B cell (primary cell): Measurements from ENCODE around the gene TLE2. TPM values are rescaled to one million over a fixed set of nuclear protein-coding genes. Genes with fewer than 3 reads are reported as not detected.

ENCODE experiments used
- ATAC-seq: fragments of 200-7000 bp; cut with Tn5 transposase; one replicate; pipeline ENCODE4 v1.10.0; 2021; ENCODE audit warnings: low read depth, mild to moderate bottlenecking, moderate number of reproducible peaks, moderate library complexity
- CTCF ChIA-PET: fragments of 350-600 bp; sonication (Branson Sonifier 250); formaldehyde crosslinking; loops from one replicate; lab custom pipeline; 2021; ENCODE audit warnings: antibody characterized with exemption, inconsistent platforms; lab: Charles Lee
- POLR2A ChIA-PET: fragments of 350-600 bp; sonication (Branson Sonifier 250); formaldehyde crosslinking; loops from one replicate; lab custom pipeline; 2021; ENCODE audit warnings: antibody characterized with exemption; lab: Charles Lee
- DNase-seq: peaks from one replicate; pipeline ENCODE4 v3.0.0; 2013
- H2AFZ ChIP-seq: 2 replicates; pipeline ENCODE4 v1.6.1; 2012; ENCODE audit warnings: mild to moderate bottlenecking, low read depth, low read length; ENCODE audit not compliant: insufficient read depth, poor library complexity, severe bottlenecking
- H3K27ac ChIP-seq, 2 donors: 1 replicate in 1 of 2; 2 replicates in 1 of 2; pipeline ENCODE4 v1.5.1; 2012 to 2013; ENCODE audit warnings: low read length in 2 of 2, mild to moderate bottlenecking in 2 of 2, moderate library complexity in 1 of 2
- H3K27me3 ChIP-seq, 4 experiments: fragments of 200-600 bp in 1 of 4; sonication (generic) in 1 of 4; replicated peaks in 1 of 4; 1 replicate in 2 of 4; 2 replicates in 2 of 4; pipeline versions ENCODE4 v1.6.1 to v1.7.0; 2013 to 2016; ENCODE audit warnings: low read length in 3 of 4, mild to moderate bottlenecking in 2 of 4, mixed read lengths in 1 of 4, moderate library complexity in 1 of 4; ENCODE audit not compliant: insufficient read depth in 4 of 4, control insufficient read depth in 3 of 4; ENCODE audit errors: control extremely low read depth in 1 of 4
- H3K36me3 ChIP-seq, 2 experiments: replicated peaks in 1 of 2; 1 replicate in 1 of 2; 2 replicates in 1 of 2; pipeline versions ENCODE4 v1.6.1 to v1.7.1; 2013; ENCODE audit warnings: low read length in 1 of 2; ENCODE audit not compliant: insufficient read depth in 2 of 2, control insufficient read depth in 1 of 2; ENCODE audit errors: control extremely low read depth in 1 of 2, extremely low read depth in 1 of 2
- H3K4me1 ChIP-seq, 2 donors: fragments of 200-600 bp in 1 of 2; sonication (generic) in 1 of 2; 1 replicate in 1 of 2; 2 replicates in 1 of 2; pipeline versions ENCODE4 v1.5.1 to v1.6.1; 2013 to 2017; ENCODE audit warnings: low read length in 2 of 2; ENCODE audit not compliant: control insufficient read depth in 2 of 2, insufficient read depth in 2 of 2
- H3K4me2 ChIP-seq: replicated peaks from 2 replicates; pipeline ENCODE3; 2012; ENCODE audit warnings: mild to moderate bottlenecking, low read depth, low read length; ENCODE audit not compliant: poor library complexity, severe bottlenecking
- H3K4me3 ChIP-seq, 5 experiments: fragments of 200-600 bp in 1 of 5; sonication (generic) in 1 of 5; 1 replicate in 3 of 5; 2 replicates in 2 of 5; pipeline versions ENCODE4 v1.5.1 to v1.7.0; 2011 to 2016; ENCODE audit warnings: low read length in 4 of 5, mild to moderate bottlenecking in 4 of 5, low read depth in 2 of 5, control low read depth in 1 of 5, moderate library complexity in 1 of 5; ENCODE audit not compliant: insufficient read depth in 1 of 5; ENCODE audit errors: control extremely low read depth in 1 of 5, extremely low read depth in 1 of 5
- H3K79me2 ChIP-seq: fragments of 200-600 bp; sonication (generic); one replicate; pipeline ENCODE4 v1.6.0; 2016; ENCODE audit warnings: low read length; ENCODE audit not compliant: control insufficient read depth, insufficient read depth
- H3K9ac ChIP-seq: fragments of 200-600 bp; sonication (generic); 2 replicates; pipeline ENCODE4 v1.6.1; 2017; ENCODE audit warnings: mild to moderate bottlenecking, low read length, moderate library complexity
- H3K9me3 ChIP-seq, 3 donors: one replicate each; pipeline versions ENCODE4 v1.6.1 to v1.7.1; 2013; ENCODE audit warnings: low read length in 2 of 3; ENCODE audit not compliant: control insufficient read depth in 2 of 3, insufficient read depth in 1 of 3; ENCODE audit errors: control extremely low read depth in 1 of 3
- H4K20me1 ChIP-seq: 2 replicates; pipeline ENCODE4 v1.6.0; 2012; ENCODE audit warnings: mild to moderate bottlenecking, low read length; ENCODE audit not compliant: insufficient read depth, control insufficient read depth, poor library complexity, severe bottlenecking
- H3K27ac Mint-ChIP-seq: one replicate; pipeline ENCODE4 v1.8.0; 2021; ENCODE audit warnings: mixed read lengths
- H3K27me3 Mint-ChIP-seq: one replicate; pipeline ENCODE4 v1.8.0; 2021; ENCODE audit warnings: mixed read lengths
- H3K4me1 Mint-ChIP-seq: one replicate; pipeline ENCODE4 v1.8.0; 2021; ENCODE audit warnings: mixed read lengths
- H3K4me3 Mint-ChIP-seq: one replicate; pipeline ENCODE4 v1.8.0; 2021; ENCODE audit warnings: mixed read lengths
- H3K9me3 Mint-ChIP-seq: one replicate; pipeline ENCODE4 v1.8.0; 2022; ENCODE audit warnings: mixed read lengths; ENCODE audit not compliant: insufficient read depth
- EZH2 ChIP-seq: IDR thresholded peaks from 2 replicates; pipeline ENCODE4 v1.6.1; 2012; ENCODE audit warnings: borderline replicate concordance, low read depth, mild to moderate bottlenecking, moderate library complexity, low read length; ENCODE audit not compliant: insufficient read depth, poor library complexity, severe bottlenecking
- WGBS: methylation state at CpG from one replicate; pipeline ENCODE4 v1.1.5; 2013; ENCODE audit warnings: missing lambda C conversion rate; ENCODE audit not compliant: insufficient coverage; 5-methylcytosine and 5-hydroxymethylcytosine counted together
- intact Hi-C: fragments of 100-400 bp; cut with micrococcal nuclease; formaldehyde crosslinking; loops from one replicate; pipeline ENCODE4 v1.10.0; 2022
- polyA plus RNA-seq: library from polyadenylated mRNA; depleted of rRNA; stranded (reverse); fragments of >200 nt; gene quantifications from 2 replicates; pipeline ENCODE4 v1.2.3, GENCODE V29; 2012
- total RNA-seq, 2 donors: library from RNA; stranded (reverse); fragments of 120-200 nt in 1 of 2; gene quantifications; 1 replicate in 1 of 2; 2 replicates in 1 of 2; pipeline versions ENCODE4 v1.2.3 to v1.2.4, GENCODE V29; 2013 to 2022
- TF ChIP-seq, protein P1 (sequence below): fragments of 200-600 bp; IDR thresholded peaks from one replicate; pipeline ENCODE4 v1.8.0; 2022; ENCODE audit warnings: antibody characterized with exemption, mild to moderate bottlenecking

TLE2 gene
- total and polyA plus RNA-seq, 2 donors (not counting 1 experiment from before 2014, with no cell fraction given) = 3.0 to 5.3 TPM

DNA sequence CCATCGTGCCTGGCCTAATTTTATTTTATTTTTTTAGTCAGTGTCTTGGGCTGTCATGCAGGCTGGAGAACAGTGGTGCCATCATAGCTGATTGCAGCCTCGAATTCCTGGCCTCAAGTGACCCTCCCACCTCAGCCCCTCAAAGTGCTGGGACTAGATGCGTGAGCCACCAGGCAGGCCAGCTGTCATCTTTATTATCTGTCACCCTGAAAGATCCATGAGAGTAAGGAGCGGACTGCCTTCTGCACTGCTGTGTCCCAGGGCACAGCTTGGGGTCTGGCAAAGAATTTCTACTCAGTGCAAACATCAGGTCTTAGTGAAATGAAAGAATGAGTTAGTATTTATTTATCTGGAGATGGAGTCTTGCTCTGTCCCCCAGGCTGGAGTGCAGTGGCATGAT is 42.7 kb upstream of the TLE2 start:
- Histone ChIP-seq H2AFZ (no peak overlapping the region), H4K20me1 (no peaks in the 10 kb centered on the region), H3K9ac (no peak overlapping the region), H3K9me3 (no peaks in the 10 kb centered on the region), H3K27me3 (peaks cover 0 to 8% (median 2%) of the 10 kb centered on the region in 4 experiments), H3K79me2 (no peaks in the 10 kb centered on the region), H3K27ac (no peak overlapping the region), H3K4me3 (no peak overlapping the region), H3K36me3 (no peaks in the 10 kb centered on the region), H3K4me1 (peaks cover 0 to 32% of the 10 kb centered on the region in 2 donors), H3K4me2 (no peak overlapping the region)
- ChIA-PET POLR2A (no interaction called here), CTCF (interaction anchor here (1.4 to 6.8 kb wide), 4 partner anchors 14 to 109 kb away, joined by 3 to 73 read pairs (median 7); no protein-coding TSS in a partner anchor)
- H3K4me3 Mint-ChIP-seq = no peak overlapping the region
- peak overlapping the region; percentile 46 for H3K27ac Mint-ChIP-seq
- intact Hi-C loops = loop anchor here (10.0 kb wide), 2 partner anchors 93 to 107 kb away; no protein-coding TSS in a partner anchor
- DNase-seq (no peak), ATAC-seq (no peak)
- H3K9me3 Mint-ChIP-seq = no peaks in the 10 kb centered on the region
- peaks cover 24% of the 10 kb centered on the region for H3K4me1 Mint-ChIP-seq
- no peaks in the 10 kb centered on the region for H3K27me3 Mint-ChIP-seq
- no peak for TF ChIP-seq EZH2
- TF ChIP-seq, protein P1, sequence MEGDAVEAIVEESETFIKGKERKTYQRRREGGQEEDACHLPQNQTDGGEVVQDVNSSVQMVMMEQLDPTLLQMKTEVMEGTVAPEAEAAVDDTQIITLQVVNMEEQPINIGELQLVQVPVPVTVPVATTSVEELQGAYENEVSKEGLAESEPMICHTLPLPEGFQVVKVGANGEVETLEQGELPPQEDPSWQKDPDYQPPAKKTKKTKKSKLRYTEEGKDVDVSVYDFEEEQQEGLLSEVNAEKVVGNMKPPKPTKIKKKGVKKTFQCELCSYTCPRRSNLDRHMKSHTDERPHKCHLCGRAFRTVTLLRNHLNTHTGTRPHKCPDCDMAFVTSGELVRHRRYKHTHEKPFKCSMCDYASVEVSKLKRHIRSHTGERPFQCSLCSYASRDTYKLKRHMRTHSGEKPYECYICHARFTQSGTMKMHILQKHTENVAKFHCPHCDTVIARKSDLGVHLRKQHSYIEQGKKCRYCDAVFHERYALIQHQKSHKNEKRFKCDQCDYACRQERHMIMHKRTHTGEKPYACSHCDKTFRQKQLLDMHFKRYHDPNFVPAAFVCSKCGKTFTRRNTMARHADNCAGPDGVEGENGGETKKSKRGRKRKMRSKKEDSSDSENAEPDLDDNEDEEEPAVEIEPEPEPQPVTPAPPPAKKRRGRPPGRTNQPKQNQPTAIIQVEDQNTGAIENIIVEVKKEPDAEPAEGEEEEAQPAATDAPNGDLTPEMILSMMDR = no peak
- 86% methylated on average over 4 of the region's 4 CpGs for WGBS

DNA sequence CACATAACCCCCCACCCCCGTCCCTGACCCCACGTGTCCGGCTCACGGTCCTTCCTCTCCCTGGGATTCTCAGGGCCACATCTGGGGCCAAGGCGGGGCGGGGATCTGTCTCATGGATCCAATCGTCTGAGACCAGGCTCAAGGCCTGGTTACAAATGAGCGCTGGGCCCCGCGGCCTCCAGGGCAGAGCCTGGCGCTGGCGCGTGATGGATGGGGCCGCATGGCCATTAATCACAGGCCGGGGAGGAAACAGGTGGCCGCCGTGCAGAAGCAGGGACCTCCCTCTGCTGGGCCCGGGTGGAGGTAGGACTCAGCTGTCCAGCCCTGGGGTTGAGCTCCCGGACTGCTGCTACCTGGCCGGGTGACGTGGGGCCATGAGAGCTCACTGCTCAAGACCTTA is 39.0 kb upstream of the TLE2 start:
- H3K79me2 ChIP-seq = peaks cover 11% of the 10 kb centered on the region
- intact Hi-C loops = loop anchor here (10.0 kb wide), 1 partner anchor 117 kb away; the partner anchor contains the start of gene NCLN
- no peak for DNase-seq
- TF ChIP-seq, protein P1 = no peak
- no peak for TF ChIP-seq EZH2
- Mint-ChIP-seq H3K4me3 (no peak overlapping the region), H3K9me3 (no peaks in the 10 kb centered on the region), H3K4me1 (peaks cover 48% of the 10 kb centered on the region), H3K27me3 (no peaks in the 10 kb centered on the region), H3K27ac (peak overlapping the region; percentile 46)
- no peaks in the 10 kb centered on the region for H3K9me3 ChIP-seq
- ChIA-PET POLR2A (interaction anchor here (0.7 to 1.7 kb wide), 2 partner anchors 8 to 32 kb away, joined by 3 to 8 read pairs; no protein-coding TSS in a partner anchor), CTCF (interaction anchor here (0.9 to 1.7 kb wide), 4 partner anchors 8 to 116 kb away, joined by 3 to 5 read pairs (median 4); no protein-coding TSS in a partner anchor)
- ATAC-seq = no peak
- H4K20me1 ChIP-seq = no peaks in the 10 kb centered on the region
- H3K4me1 ChIP-seq = peaks cover 33 to 56% of the 10 kb centered on the region in 2 donors
- no peaks in the 10 kb centered on the region for H3K36me3 ChIP-seq
- no peak overlapping the region for H2AFZ ChIP-seq
- no peak overlapping the region for H3K9ac ChIP-seq
- H3K27ac ChIP-seq = no peak overlapping the region
- no peaks in the 10 kb centered on the region for H3K27me3 ChIP-seq
- 50% methylated on average over 17 of the region's 21 CpGs for WGBS
- H3K4me2 ChIP-seq = no peak overlapping the region
- no peak overlapping the region for H3K4me3 ChIP-seq
